ENCODE results near the gene UGT1A8.

Gene UGT1A8

GRCh38 chr2:233811732-233812131, 194.3 kb downstream of the UGT1A8 start:
- Mint-ChIP-seq H3K4me3 (no peak overlapping the region), H3K9me3 (no peaks in the 10 kb centered on the region), H3K27me3 (peaks cover 21% of the 10 kb centered on the region), H3K4me1 (ENCODE audit: low read depth) (no peaks in the 10 kb centered on the region), H3K36me3 (ENCODE audit: low read depth) (no peaks in the 10 kb centered on the region), H3K27ac (no peak overlapping the region)
- DNase-seq: peak; percentile 11

DNA sequence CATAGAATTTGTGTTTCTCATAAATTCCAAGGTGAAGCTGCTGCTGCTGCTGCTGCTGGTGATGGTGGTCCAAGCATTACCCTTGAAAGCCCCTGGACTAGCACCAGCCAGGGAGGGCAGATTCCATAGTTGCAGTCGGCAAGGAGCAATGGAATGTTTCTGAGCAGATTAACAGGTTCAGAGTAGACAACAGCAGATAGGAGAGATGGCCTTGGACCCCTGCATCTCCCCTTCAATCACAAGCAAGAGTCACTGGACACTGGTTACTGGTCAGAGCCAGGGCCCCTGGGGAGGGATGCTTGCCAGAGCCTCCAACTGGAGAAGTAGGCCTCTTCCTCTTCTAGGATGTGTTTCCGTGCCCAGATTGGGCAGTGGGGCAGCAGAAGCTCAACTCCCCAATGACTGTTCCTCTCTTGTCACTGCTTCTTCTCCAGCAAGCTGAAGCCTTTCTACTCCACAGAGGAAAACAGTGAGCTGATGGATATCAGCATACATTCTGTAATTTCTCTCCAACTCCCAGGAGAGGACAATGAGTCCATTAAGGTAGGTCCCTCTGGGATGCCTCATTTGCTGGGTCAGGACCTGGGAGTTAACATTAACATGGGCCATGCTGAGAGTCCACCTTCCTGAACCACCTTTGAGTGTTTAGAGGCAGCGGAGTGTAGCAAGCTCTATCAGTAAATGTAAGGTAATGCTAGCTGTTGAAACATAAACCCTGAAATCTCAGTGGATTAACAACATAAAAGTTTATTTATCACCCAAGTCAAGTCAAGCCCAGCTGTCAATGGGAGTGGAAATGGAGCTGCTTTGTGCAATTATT, 196.0 kb downstream of the UGT1A8 start:
- no peaks in the 10 kb centered on the region for H3K36me3 Mint-ChIP-seq (ENCODE audit: low read depth)
- no peaks in the 10 kb centered on the region for H3K4me1 Mint-ChIP-seq (ENCODE audit: low read depth)
- no peak overlapping the region for H3K27ac Mint-ChIP-seq
- H3K27me3 Mint-ChIP-seq: peaks cover 21% of the 10 kb centered on the region
- no peak for DNase-seq
- no peak overlapping the region for H3K4me3 Mint-ChIP-seq
- no peaks in the 10 kb centered on the region for H3K9me3 Mint-ChIP-seq

GRCh38 chr2:233814056-233814835, 196.8 kb downstream of the UGT1A8 start:
- H3K9me3 Mint-ChIP-seq: no peaks in the 10 kb centered on the region
- H3K4me1 Mint-ChIP-seq (ENCODE audit: low read depth): no peaks in the 10 kb centered on the region
- H3K27ac Mint-ChIP-seq: no peak overlapping the region
- no peaks in the 10 kb centered on the region for H3K36me3 Mint-ChIP-seq (ENCODE audit: low read depth)
- peaks cover 15% of the 10 kb centered on the region for H3K27me3 Mint-ChIP-seq
- DNase-seq: no peak
- no peak overlapping the region for H3K4me3 Mint-ChIP-seq

DNA sequence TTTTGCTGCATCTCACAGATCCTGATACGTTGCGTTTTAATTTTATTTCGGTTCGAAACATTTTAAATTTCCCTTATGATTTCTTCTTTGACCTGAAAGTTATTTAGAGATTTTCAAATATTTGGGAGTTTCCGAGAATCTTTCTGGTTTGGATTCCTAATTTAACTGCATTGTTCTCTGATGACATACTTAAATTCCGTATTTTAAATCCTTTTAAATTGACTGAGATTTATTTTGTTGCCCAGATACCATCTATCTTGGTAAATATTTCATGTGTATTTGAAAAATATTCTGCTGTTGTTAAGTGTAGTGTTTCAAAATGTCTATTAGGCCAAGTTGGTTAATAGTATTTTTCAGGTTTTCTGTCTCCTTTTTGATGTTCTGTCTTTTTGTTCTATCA, 198.4 kb downstream of the UGT1A8 start:
- Mint-ChIP-seq H3K27ac (no peak overlapping the region), H3K4me1 (ENCODE audit: low read depth) (no peaks in the 10 kb centered on the region), H3K9me3 (no peaks in the 10 kb centered on the region), H3K4me3 (no peak overlapping the region), H3K27me3 (peaks cover 6% of the 10 kb centered on the region), H3K36me3 (ENCODE audit: low read depth) (no peaks in the 10 kb centered on the region)
- DNase-seq: no peak

- H3K27me3 Mint-ChIP-seq: peaks cover 6% of the 10 kb centered on the region
- no peaks in the 10 kb centered on the region for H3K9me3 Mint-ChIP-seq
- no peak for DNase-seq
- no peaks in the 10 kb centered on the region for H3K4me1 Mint-ChIP-seq (ENCODE audit: low read depth)
- H3K36me3 Mint-ChIP-seq (ENCODE audit: low read depth): no peaks in the 10 kb centered on the region
- no peak overlapping the region for H3K27ac Mint-ChIP-seq
- no peak overlapping the region for H3K4me3 Mint-ChIP-seq
Measured at GRCh38 chr2:233816334-233816733, 198.9 kb downstream of the UGT1A8 start.

- Mint-ChIP-seq H3K27ac (no peak overlapping the region), H3K27me3 (peaks cover 6% of the 10 kb centered on the region), H3K4me3 (no peak overlapping the region)
Measured at GRCh38 chr2:233816771-233817170, 199.3 kb downstream of the UGT1A8 start.

DNA sequence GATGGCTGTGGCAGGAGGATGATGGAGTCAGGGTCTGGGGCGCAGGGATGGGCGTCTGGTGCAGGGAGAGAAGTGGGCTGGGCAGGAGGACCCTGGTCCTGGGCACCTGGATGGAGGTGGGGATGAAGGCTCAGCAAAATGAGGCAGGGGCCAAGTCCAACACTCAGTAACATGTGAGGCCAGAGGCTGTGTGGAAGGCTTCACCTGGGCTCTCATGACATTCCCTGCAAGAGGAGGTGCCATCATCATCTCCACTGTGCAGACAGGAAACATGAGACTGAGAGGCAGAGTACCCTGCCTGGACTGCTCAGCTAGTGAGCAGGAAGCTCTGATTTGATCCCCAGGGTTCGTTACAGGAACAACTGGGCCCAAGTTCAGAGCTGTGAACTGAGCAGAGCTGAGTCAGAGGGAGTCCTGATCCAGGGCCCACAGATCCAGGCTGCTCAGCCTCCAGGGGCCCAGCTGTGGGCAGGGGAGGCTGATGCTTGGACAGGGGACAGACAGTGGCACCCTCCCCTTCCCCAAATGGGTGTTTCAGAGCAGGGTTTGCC, 200.0 kb downstream of the UGT1A8 start:
- no peaks in the 10 kb centered on the region for H3K36me3 Mint-ChIP-seq (ENCODE audit: low read depth)
- H3K27me3 Mint-ChIP-seq: peaks cover 2% of the 10 kb centered on the region
- no peaks in the 10 kb centered on the region for H3K9me3 Mint-ChIP-seq
- H3K4me3 Mint-ChIP-seq: no peak overlapping the region
- H3K4me1 Mint-ChIP-seq (ENCODE audit: low read depth): no peaks in the 10 kb centered on the region
- H3K27ac Mint-ChIP-seq: no peak overlapping the region
- no peak for DNase-seq

More at GRCh38 chr2:233816771-233817170, 199.3 kb downstream of the UGT1A8 start:
- Mint-ChIP-seq H3K9me3 (no peaks in the 10 kb centered on the region), H3K36me3 (ENCODE audit: low read depth) (no peaks in the 10 kb centered on the region), H3K4me1 (ENCODE audit: low read depth) (no peaks in the 10 kb centered on the region)
- no peak for DNase-seq

GRCh38 chr2:233817995-233818638, 200.7 kb downstream of the UGT1A8 start:
- peak; percentile 13 for DNase-seq
- no peaks in the 10 kb centered on the region for H3K4me1 Mint-ChIP-seq (ENCODE audit: low read depth)
- no peaks in the 10 kb centered on the region for H3K9me3 Mint-ChIP-seq
- H3K4me3 Mint-ChIP-seq: no peak overlapping the region
- H3K27me3 Mint-ChIP-seq: peaks cover 2% of the 10 kb centered on the region
- H3K36me3 Mint-ChIP-seq (ENCODE audit: low read depth): no peaks in the 10 kb centered on the region
- no peak overlapping the region for H3K27ac Mint-ChIP-seq

DNA sequence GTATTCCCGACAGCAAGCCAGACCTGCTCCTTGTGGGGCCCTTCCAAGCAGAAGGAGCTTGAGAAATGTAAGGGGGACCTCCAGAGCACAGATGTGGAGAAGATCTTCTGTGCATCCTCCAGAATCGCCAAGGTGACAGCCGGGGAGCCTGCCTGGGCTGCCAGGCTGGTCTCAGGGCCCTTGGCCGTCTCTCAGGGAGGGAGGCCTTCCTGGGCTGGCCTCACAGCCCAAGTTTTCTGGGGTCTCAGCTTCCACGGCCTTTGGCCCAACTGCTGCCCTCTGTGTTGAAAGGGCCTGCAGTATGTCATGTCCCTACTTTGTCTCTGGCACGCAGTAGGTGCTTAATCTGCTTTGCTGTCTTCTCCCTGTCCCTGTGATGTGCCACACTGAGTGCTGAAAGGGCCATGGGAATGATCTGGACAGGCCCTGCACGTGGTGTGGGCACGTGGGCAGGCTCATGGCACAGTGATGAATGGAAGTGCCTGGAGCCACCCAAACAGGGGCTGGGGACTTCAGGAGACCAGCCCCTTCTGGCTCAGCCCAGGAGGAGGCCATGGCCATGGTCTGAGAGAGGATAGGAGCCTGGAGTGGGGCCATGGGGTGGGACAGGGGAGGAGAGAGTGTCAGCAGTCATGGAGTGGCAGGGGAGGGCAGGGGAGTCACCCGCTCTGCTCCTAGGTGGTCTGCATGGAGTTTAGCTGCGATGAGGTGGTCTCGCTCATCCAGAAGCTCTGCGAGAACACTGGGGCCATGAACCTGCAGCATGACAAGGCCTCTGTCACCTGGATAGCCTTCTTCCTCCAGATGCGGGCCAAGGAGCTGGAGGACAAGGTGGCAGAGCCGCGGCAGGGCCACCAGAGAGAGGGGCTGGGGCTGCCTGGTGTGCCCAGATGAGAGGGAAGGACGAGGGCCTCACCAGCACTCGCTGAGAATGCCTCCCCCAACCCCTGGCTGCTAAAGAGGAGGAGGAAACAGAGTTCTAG, 201.5 kb downstream of the UGT1A8 start:
- Mint-ChIP-seq H3K36me3 (ENCODE audit: low read depth) (no peaks in the 10 kb centered on the region), H3K4me1 (ENCODE audit: low read depth) (no peaks in the 10 kb centered on the region), H3K9me3 (no peaks in the 10 kb centered on the region), H3K4me3 (no peak overlapping the region), H3K27ac (no peak overlapping the region), H3K27me3 (peaks cover 2% of the 10 kb centered on the region)
- peak; percentile 15 for DNase-seq

DNA sequence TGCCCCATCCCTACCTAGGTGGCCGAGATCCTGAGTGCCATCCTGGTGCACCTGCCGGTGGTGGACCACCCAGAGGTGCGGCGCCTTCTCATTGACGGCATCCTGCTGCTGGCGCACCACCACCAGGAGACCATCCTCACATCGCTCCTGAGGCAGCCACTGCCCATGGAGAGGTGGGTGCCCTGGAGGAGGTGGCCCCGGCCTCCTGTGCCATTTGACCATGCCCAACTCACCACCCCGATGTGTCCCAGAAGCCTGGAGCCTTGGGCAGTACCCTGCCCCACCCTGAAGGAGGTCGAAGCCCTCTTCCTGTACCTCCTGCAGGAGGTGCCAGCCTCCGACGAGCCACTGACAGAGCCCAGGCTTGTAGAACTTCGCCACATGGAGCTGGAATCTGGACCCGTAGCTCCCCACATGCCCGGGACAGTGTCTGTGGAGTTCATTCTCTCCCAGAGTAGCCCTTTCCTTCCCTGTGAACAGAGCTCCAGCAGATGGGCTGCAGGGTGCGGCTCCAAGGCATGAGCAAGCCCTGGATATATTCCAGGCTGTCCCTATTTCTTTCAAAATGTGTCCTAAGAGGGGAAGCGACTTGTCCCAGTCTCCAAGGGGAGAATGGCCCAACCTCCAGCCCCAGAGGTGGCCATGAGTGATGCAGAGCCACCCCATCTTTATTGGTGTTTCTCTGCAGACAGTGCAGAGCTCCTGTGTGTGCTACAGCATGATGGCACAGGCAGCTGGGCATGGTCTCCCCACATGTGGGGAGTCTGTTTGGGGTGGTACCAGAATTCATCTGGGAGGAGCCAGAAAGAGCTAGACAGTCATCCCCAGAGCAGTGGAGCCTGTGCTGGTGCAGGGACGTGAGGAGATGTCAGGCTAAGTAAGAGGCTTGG, 202.7 kb downstream of the UGT1A8 start:
- DNase-seq: no peak
- no peak overlapping the region for H3K27ac Mint-ChIP-seq
- no peaks in the 10 kb centered on the region for H3K27me3 Mint-ChIP-seq

DNA sequence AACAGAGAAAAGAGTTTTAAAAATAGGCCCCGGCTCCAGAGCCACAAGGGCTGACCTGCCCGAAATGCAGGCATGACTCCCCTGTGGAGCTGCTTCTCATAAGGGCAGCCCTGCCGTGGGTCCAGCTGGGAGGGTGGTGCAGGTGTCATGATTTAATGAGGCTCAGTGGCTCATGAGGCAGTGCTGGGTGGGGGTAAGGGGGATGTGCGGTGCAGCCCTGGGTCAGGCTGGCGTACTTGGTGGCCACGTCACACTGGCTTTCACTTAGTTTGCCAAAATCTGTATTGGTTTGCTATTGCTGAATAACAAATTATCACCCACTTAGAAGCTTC, 203.3 kb downstream of the UGT1A8 start:
- Mint-ChIP-seq H3K4me1 (ENCODE audit: low read depth) (no peaks in the 10 kb centered on the region), H3K27me3 (peaks cover 3% of the 10 kb centered on the region), H3K9me3 (no peaks in the 10 kb centered on the region), H3K27ac (no peak overlapping the region), H3K36me3 (ENCODE audit: low read depth) (no peaks in the 10 kb centered on the region), H3K4me3 (no peak overlapping the region)
- peak; percentile 5 for DNase-seq

More for the DNA sequence above, 202.7 kb downstream of the UGT1A8 start:
- H3K4me3 Mint-ChIP-seq: no peak overlapping the region
- no peaks in the 10 kb centered on the region for H3K36me3 Mint-ChIP-seq (ENCODE audit: low read depth)
- no peaks in the 10 kb centered on the region for H3K4me1 Mint-ChIP-seq (ENCODE audit: low read depth)
- no peaks in the 10 kb centered on the region for H3K9me3 Mint-ChIP-seq

DNA sequence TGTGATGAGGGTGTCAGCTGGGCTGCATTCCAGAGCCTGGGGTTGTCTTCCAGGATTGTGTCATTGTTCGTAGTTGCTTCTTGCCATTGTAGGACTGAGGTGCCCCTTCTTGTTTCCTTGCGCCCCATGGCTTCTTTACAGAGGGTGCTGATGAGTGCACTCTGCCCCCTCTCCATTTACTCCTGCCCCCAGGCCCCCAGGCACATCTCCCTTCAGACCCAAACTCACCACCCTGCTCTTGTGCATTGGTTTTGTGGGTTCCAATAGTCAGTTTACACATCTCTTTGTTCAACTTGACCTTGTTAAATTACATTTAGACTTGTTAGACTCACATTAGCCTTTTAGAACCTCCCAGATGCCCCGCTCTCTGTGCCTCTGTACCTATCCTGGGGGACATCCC, 203.8 kb downstream of the UGT1A8 start:
- no peak overlapping the region for H3K27ac Mint-ChIP-seq
- H3K9me3 Mint-ChIP-seq: no peaks in the 10 kb centered on the region
- no peak overlapping the region for H3K4me3 Mint-ChIP-seq
- no peaks in the 10 kb centered on the region for H3K36me3 Mint-ChIP-seq (ENCODE audit: low read depth)
- no peak for DNase-seq
- peaks cover 4% of the 10 kb centered on the region for H3K27me3 Mint-ChIP-seq
- no peaks in the 10 kb centered on the region for H3K4me1 Mint-ChIP-seq (ENCODE audit: low read depth)

DNA sequence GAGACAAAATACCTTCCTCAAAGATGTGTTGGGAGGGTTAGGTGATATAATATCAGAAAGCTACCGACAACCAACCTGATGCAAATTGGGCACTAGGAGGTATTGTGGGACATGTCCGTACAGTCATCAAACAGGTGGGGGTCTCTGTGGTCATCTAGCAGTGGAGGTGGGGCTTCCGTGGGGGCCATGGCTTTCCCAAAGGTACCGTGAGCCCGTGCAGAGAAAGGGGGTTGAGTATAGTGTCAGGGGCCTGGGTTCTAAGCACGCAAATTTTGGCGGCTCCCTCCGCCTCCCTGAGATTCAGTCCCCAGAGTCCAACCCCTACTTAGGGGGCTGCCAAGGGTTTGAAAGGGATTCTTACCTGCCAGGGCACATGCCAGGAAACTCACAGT, 204.3 kb downstream of the UGT1A8 start:
- Mint-ChIP-seq H3K4me3 (no peak overlapping the region), H3K4me1 (ENCODE audit: low read depth) (no peaks in the 10 kb centered on the region), H3K9me3 (no peaks in the 10 kb centered on the region), H3K27me3 (peaks cover 6% of the 10 kb centered on the region), H3K27ac (no peak overlapping the region), H3K36me3 (ENCODE audit: low read depth) (no peaks in the 10 kb centered on the region)
- DNase-seq: no peak

Measured in activated T-cell treated with anti-CD3 and anti-CD28 coated beads, Interleukin-2, amount 50 U/mL, for 24 hours (primary cell).